Uterus (tissue), 4 donors: ENCODE results near the gene SAMD14. TPM values are rescaled to one million over a fixed set of nuclear protein-coding genes. Genes with fewer than 3 reads are reported as not detected.
A peak's percentile ranks its signal among the peaks of the same experiment; 100 is the strongest.

Experiments used
- DNase-seq, 2 donors: peaks; one replicate each; pipeline ENCODE4 v3.0.0-alpha.2; 2019 to 2020
- H3K27ac ChIP-seq, 2 donors: fragments of 200-600 bp; sonication (generic); 1 replicate in 1 of 2; 2 replicates in 1 of 2; pipeline ENCODE4 v1.5.1; 2016 to 2018
- H3K27me3 ChIP-seq, 2 donors: fragments of 200-600 bp; sonication (generic); one replicate each; pipeline ENCODE4 v1.5.1; 2018 to 2019; ENCODE audit warnings: control low read depth in 1 of 2
- H3K36me3 ChIP-seq, 2 donors: fragments of 200-600 bp; sonication (generic); one replicate each; pipeline ENCODE4 v1.5.1; 2019; ENCODE audit warnings: control low read depth in 1 of 2
- H3K4me1 ChIP-seq, 2 donors: fragments of 200-600 bp; sonication (generic); one replicate each; pipeline ENCODE4 v1.5.1; 2018 to 2019; ENCODE audit warnings: control low read depth in 1 of 2
- H3K4me3 ChIP-seq, 2 donors: fragments of 200-600 bp; sonication (generic); 1 replicate in 1 of 2; 2 replicates in 1 of 2; pipeline ENCODE4 v1.5.1; 2018 to 2019; ENCODE audit warnings: mild to moderate bottlenecking in 1 of 2
- H3K9me3 ChIP-seq, 2 donors: fragments of 200-600 bp; sonication (generic); one replicate each; pipeline ENCODE4 v1.5.1; 2019; ENCODE audit warnings: control low read depth in 1 of 2
- CTCF ChIP-seq, 4 experiments: fragments of 200-600 bp in 2 of 4; fragments of 450-650 bp in 2 of 4; sonication (generic) in 2 of 4; IDR thresholded peaks; one replicate each; pipeline ENCODE4 v1.5.1; 2016 to 2019; ENCODE audit warnings: antibody characterized with exemption in 4 of 4, mild to moderate bottlenecking in 2 of 4, moderate library complexity in 1 of 4
- POLR2A ChIP-seq, 2 donors: fragments of 450-650 bp; IDR thresholded peaks; one replicate each; pipeline ENCODE4 v1.6.1; 2016; ENCODE audit warnings: antibody characterized with exemption in 2 of 2, mild to moderate bottlenecking in 1 of 2, moderate library complexity in 1 of 2
- intact Hi-C: fragments of 100-400 bp; cut with DNase I; formaldehyde crosslinking; loops from one replicate; pipeline ENCODE4 v1.15.1; 2023; ENCODE audit warnings: low total_unique reads
- total RNA-seq, 4 donors: library from RNA; depleted of rRNA in 3 of 4; stranded (reverse); fragments of >200 nt in 3 of 4; gene quantifications; one replicate each; pipeline versions ENCODE4 v1.1.0 to v1.2.4, GENCODE V29; 2014 to 2023
- donor health status: DM: yes; HTN: yes; CAD: no.

Gene SAMD14
- total RNA-seq, 4 donors from 2014 or later, result 2.3 to 11.3 (median 6.2) TPM; not detected in 1

- Histone ChIP-seq H3K4me1 (peaks cover 0 to 23% of the 10 kb centered on the region in 2 donors), H3K27ac (peak overlapping the region; percentile 93 to 94), H3K4me3 (peak overlapping the region; percentile 48 to 91), H3K36me3 (no peaks in the 10 kb centered on the region), H3K27me3 (no peaks in the 10 kb centered on the region), H3K9me3 (no peaks in the 10 kb centered on the region)
- TF ChIP-seq POLR2A (IDR thresholded peaks at IDR 0.05), result no peak
- no peak for TF ChIP-seq CTCF (IDR thresholded peaks at IDR 0.05)
- no peak for DNase-seq
- intact Hi-C loops, result no loop called here
Measured at GRCh38 chr17:50147841-50148225, 17.9 kb upstream of the SAMD14 start.

- intact Hi-C loops, result no loop called here
- DNase-seq, result no peak
- Histone ChIP-seq H3K27me3 (no peaks in the 10 kb centered on the region), H3K27ac (peak overlapping the region; percentile 93 to 94), H3K36me3 (no peaks in the 10 kb centered on the region), H3K4me3 (peak overlapping the region; percentile 48 to 91), H3K4me1 (peaks cover 0 to 23% of the 10 kb centered on the region in 2 donors), H3K9me3 (no peaks in the 10 kb centered on the region)
- TF ChIP-seq POLR2A (IDR thresholded peaks at IDR 0.05) (no peak), CTCF (IDR thresholded peaks at IDR 0.05) (no peak)
Measured at GRCh38 chr17:50146927-50147665, 17.1 kb upstream of the SAMD14 start.

- H3K27ac ChIP-seq, result peak overlapping the region; percentile 93 to 94
- H3K4me1 ChIP-seq, result peaks cover 0 to 23% of the 10 kb centered on the region in 2 donors
- no peak for DNase-seq
Measured at GRCh38 chr17:50146230-50146926, 16.4 kb upstream of the SAMD14 start.

GRCh38 chr17:50145532-50146229, 15.7 kb upstream of the SAMD14 start:
- Histone ChIP-seq H3K36me3 (no peaks in the 10 kb centered on the region), H3K9me3 (no peaks in the 10 kb centered on the region), H3K4me1 (peaks cover 0 to 23% of the 10 kb centered on the region in 2 donors), H3K4me3 (no peak overlapping the region), H3K27me3 (no peaks in the 10 kb centered on the region), H3K27ac (peak overlapping the region; percentile 48 to 93)
- TF ChIP-seq CTCF (IDR thresholded peaks at IDR 0.05), result no peak
- no peak for DNase-seq
- intact Hi-C loops, result no loop called here

More at GRCh38 chr17:50146230-50146926, 16.4 kb upstream of the SAMD14 start:
- no peaks in the 10 kb centered on the region for H3K36me3 ChIP-seq
- H3K9me3 ChIP-seq, result no peaks in the 10 kb centered on the region
- no peaks in the 10 kb centered on the region for H3K27me3 ChIP-seq
- intact Hi-C loops, result no loop called here
- no peak for TF ChIP-seq CTCF (IDR thresholded peaks at IDR 0.05)
- no peak for TF ChIP-seq POLR2A (IDR thresholded peaks at IDR 0.05)
- no peak overlapping the region for H3K4me3 ChIP-seq
